Activated T-helper 1 cell treated with anti-CD3 and anti-CD28 coated beads, Interleukin-2, amount 50 U/mL, for 16 hours (primary cell): ENCODE results near the gene IRAK4.
A peak's percentile ranks its signal among the peaks of the same experiment; 100 is the strongest.

Source experiments
- DNase-seq, 2 donors: peaks; one replicate each; pipeline ENCODE4 v3.0.0-alpha.2; 2020; ENCODE audit warnings: low read depth in 1 of 2, low spot score in 1 of 2

IRAK4 gene

DNA sequence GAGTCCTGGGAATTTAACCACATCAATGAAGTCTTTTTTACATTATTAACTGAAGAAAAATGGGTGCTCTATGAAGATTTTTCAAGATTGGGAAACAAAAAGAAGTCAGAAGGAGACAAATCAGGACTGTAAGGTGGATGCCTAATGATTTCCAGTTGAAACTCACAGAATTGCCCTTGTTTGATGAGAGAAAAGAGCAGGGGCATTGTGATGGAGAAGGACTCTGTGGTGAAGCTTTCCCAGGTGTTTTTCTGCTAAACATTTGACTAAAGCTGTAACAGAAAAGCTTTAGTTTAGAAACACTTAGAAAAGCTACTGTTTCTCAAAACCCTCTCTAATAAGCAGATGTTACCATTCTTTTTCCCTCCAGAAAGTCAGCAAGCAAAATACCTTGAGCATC, 5.8 kb downstream of the IRAK4 start:
- no peak for DNase-seq

- no peak for DNase-seq
These were observed 7.5 kb downstream of the IRAK4 start for GRCh38 chr12:43766291-43766690.

- DNase-seq, result no peak
These were observed 17.7 kb downstream of the IRAK4 start for GRCh38 chr12:43776498-43776897.

DNA sequence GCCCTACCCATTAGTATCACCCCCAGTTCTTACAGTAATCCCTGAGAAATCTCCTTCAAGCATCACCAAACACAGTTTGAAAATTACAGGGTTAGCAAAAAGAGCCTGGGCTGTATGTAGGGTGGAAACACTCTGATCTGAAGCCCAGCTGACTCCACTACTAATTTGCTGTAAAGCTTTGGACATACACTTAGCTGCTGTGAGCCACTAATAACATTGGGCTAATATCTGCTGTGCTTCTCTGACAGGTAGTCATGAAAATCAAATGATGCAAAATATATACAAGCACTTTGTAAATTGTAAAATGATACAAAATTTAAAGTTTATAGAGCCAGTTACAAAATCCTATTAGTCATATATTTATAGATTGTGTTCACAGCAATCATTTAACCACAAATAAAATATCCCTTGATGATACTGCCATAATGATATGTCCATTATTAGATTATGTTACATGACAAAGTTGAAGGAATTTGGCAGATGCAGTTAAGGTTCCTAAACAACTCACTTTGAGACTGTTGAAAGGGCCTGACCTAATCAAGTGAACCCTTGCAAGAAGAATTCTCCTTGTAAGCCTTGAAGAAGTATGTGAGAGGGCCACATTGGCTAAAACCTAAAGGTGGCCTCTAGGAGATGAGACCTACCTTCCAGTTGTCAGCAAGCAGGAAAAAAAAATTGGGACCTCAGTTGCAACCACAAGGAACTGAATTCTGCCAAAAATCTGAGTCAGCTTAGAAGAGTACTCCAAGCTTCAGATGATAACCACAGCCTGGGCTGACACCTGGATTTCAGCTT, 28.3 kb downstream of the IRAK4 start:
- no peak for DNase-seq

- no peak for DNase-seq
These were observed 31.2 kb downstream of the IRAK4 start for GRCh38 chr12:43789941-43790340.

DNA sequence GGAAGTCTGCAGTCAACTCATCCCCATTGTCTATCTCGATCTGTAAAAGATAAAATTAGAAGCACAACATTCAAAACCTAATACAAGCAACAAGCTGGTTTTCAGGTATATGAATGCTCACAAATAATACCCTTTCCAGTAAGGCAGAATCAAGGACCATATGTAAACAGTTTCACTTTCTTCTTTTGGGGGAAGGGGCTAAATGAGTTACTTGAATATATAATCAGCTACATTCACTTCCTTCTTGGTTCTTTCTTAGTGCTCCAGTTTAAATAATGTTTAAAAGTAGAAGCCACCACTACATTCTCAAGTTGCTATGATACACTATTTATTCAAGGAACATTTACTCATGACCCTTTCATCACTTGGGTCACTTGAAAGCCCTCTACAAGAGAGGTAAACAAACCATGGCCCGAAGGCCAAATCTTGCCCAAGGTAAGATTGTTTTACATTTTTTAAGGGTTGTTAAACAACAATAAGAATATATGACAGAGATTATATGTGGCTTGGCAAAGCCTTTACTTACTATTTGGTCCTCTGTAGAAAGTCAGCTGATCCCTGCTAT, 37.0 kb downstream of the IRAK4 start:
- no peak for DNase-seq

GRCh38 chr12:43797561-43798217, 38.9 kb downstream of the IRAK4 start:
- DNase-seq, result no peak

DNA sequence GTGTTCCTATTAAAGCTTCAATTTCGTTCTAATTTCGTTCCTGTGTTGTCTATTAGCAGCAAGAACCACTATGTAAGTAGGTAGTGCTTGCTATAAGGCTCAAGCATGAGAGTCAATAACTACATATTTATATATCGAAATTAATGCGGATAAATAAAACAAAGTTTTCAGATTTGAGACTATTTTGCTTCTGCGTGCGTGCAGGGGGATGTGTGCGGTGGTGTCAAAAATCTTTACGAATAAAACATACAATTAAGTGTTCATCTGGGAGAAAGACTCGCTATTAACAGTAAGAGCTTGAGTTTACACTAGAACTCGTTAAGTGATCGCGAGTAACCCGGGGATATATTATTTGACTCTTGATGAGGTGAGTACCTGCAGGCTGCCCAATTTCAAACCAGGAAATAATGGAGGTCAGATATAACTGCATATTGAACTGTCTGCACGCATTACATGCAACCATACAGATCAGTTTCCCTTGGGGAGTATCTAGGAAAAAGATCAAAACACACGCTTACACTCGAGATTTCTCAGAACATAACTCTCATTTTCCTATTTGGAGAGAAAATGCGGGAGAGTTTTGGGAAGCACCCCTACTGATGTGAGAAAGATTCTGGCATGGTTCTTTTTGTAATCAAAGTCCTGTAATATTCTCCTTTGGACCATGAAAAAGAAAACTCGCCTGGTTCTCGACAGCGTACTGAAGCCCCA, 46.6 kb downstream of the IRAK4 start:
- DNase-seq, result no peak

GRCh38 chr12:43805860-43806736, 47.3 kb downstream of the IRAK4 start, which contains the start of gene TWF1:
TSS of gene TWF1 (minus strand) at chr12:43806317. CDS start at chr12:43806245, 72 bp downstream.
- DNase-seq, result peak; percentile 64 to 75

DNA sequence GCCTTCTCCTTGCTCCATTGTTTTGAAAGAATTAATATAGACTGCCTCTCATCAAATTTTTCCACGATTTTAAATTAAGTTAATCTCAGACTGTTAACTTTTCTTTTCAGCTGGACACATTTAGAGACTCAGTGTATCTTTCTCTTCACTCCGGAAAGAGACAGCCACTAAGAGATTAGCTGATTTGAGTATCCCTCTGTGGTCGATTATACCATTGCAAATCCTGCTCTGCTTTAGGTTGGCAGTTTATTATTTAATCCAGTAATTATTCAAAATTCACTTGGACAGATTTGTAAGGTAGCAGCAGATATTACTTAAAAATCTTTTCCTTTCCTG, 48.0 kb downstream of the IRAK4 start:
- no peak for DNase-seq

GRCh38 chr12:43807386-43807785, 48.6 kb downstream of the IRAK4 start:
- DNase-seq, result no peak

DNA sequence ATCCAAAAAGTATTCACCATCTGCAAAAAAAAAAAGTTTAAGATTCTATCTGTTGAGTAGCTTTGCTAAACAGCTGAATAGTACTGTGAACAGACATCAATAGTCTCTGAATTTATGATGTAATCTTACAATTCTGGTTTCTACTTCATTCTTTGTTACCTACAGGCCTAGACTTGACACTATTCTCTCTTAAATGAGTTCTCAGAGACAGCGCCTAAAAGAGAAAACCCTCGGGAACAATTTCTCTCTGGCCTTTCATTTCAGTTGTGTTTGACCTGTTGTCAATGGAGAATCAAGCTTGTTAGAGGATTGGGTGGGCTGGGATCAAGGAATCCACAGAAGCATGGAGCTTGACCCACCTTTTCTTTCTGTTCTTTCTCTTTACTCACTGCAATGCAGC, 53.3 kb downstream of the IRAK4 start:
- no peak for DNase-seq

DNA sequence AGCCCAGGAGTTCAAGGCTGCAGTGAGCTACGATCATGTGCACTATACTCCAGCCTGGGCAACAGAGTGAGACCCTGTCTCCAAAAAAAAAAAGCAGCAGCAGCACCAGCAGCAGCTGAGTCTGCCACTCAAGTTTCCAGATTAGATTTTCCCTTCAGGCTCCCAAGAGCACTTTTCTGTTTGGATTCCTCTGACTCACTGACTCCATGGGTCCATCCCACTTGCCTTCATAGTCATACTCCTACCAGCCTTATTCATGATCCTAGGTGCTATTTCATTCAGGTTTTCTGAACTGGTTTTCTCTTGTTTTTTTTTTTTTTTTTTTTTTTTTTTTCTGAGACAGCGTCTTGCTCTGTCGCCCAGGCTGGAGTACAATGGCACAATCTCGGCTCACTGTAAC, 54.2 kb downstream of the IRAK4 start:
- DNase-seq, result no peak

- no peak for DNase-seq
These were observed 56.7 kb downstream of the IRAK4 start for GRCh38 chr12:43815416-43815815.

DNA sequence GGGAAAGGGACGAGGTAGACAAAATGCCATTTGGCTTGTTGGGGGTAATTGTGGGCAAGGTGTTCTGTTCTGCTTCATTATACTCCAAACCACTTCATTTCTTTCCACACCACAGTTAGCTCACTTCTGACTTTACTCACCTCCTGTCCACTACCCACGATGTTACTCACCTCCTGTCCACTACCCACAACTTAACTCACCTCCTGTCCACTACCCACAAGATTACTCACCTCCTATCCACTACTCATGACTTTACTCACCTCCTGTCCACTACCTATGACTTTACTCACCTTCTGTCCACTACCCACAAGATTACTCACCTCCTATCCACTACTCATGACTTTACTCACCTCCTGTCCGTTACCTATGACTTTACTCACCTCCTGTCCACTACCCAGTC, 57.4 kb downstream of the IRAK4 start:
- DNase-seq, result no peak

DNA sequence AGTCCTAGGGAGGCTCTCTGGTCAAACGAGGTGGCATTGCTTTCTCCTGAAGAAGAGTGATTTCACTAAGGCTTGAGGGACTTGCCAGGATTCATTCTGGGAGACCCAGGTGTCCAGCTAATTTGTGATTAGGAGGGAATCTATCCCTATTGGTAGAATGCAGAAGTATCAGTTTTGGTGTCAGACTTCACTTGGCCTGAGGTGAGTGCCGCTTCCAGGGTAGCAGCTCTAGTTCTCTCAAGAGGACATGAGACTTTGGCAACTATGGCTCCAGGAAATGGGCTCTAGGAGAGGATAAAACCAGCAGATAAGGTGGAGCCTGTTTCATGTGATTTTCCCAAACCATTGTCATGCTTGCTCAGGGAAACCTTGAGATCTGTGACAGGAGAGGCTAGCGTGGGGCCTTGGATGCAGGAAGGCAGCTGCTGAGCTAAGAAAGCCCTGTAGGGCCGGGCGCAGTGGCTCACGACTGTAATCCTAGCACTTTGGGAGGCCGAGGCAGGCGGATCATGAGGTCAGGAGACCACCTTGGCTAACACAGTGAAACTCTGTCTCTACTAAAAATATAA, 65.5 kb downstream of the IRAK4 start:
- no peak for DNase-seq

DNA sequence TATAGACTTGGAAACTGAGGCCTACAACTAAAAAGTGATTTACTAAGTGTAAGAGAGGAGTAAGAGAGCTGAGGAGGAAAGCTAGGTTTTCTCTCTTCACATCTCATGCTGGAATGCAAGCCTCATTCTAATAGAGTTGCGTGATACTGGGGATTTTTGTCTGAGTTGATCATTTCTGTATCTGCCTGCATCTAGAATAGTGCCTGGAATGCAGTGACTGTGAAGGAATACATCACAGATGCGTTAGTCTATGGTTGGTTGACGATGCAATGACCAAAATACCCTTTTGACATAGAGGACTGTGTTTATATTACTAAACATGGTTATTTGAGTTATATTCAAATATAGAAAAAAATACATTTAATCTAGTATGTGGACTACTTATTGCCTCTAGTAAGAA, 67.9 kb downstream of the IRAK4 start:
- no peak for DNase-seq

DNA sequence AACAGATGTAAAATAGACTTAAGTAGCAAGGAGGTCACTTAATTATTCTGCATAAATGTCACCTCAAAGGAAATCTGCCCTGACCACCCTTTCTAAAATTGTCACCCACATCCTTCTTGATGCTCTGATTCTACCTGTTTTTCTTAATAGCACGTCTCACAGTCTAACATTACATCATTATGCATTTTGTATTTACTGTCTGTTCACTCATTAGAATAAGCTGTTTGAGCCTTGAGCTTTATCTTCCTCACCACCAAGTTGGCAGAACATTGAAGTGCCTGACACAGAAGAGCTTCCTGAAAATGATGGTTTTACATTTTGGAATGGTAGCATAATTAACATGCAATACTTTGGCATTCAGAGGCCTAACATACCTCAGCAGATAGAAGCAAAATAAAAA, 68.3 kb downstream of the IRAK4 start:
- no peak for DNase-seq

GRCh38 chr12:43832463-43833168, 73.9 kb downstream of the IRAK4 start:
- DNase-seq, result no peak

DNA sequence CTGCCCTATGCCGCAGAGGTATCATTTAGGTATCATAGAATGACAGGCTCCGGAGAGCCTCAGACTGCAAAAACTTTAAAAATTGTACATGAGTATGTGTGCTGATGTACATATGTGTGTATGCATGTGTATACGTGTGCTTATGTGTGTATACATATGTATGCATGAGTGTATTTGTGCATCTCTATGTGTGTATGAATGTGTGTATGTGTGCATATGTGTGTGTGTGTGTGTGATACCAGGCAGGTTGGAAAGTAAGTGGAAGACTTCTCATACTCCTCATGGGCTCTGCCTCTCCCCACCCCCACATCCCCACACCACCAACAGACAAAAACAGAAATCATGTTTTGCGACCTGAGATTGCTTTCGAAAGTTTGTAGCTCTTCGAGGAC, 76.5 kb downstream of the IRAK4 start:
- no peak for DNase-seq
